T-cell (primary cell): ENCODE measurements around the gene ZYX. TPM values are rescaled to one million over a fixed set of nuclear protein-coding genes. Genes with fewer than 3 reads are reported as not detected.
A peak's percentile ranks its signal among the peaks of the same experiment; 100 is the strongest.
"Not testable (repeated sequence)": the region's sequence is repeated elsewhere in the genome, so short reads cannot be mapped to it uniquely, and the experiment has no call there.

Experiments
- ATAC-seq, 4 experiments: fragments of 200-7000 bp in 3 of 4; fragments of 150-1000 bp in 1 of 4; cut with Tn5 transposase; replicated peaks in 1 of 4; 1 replicate in 3 of 4; 2 replicates in 1 of 4; pipeline ENCODE4 v1.10.0; 2021; ENCODE audit warnings: moderate library complexity in 3 of 4, mild to moderate bottlenecking in 2 of 4, moderate number of reproducible peaks in 1 of 4
- CTCF ChIA-PET, 2 donors: fragments of 300-600 bp; sonication (Branson Sonifier 250); formaldehyde crosslinking; loops; one replicate each; lab custom pipeline; 2022; ENCODE audit warnings: antibody characterized with exemption in 2 of 2; lab: Charles Lee
- POLR2A ChIA-PET, 2 donors: fragments of 300-600 bp; sonication (Branson Sonifier 250); formaldehyde crosslinking; loops; one replicate each; lab custom pipeline; 2022; ENCODE audit warnings: antibody characterized with exemption in 2 of 2; lab: Charles Lee
- DNase-seq, 35 experiments: peaks; one replicate each; pipeline versions ENCODE4 v3.0.0 to v3.0.0-alpha.2; 2013 to 2023
- H3K27ac ChIP-seq: one replicate; pipeline ENCODE4 v1.5.1; 2013; ENCODE audit warnings: low read length
- H3K27me3 ChIP-seq, 2 experiments: replicated peaks in 1 of 2; 1 replicate in 1 of 2; 2 replicates in 1 of 2; pipeline versions ENCODE4 v1.6.1 to v1.7.0; 2013; ENCODE audit warnings: low read length in 1 of 2, mixed read lengths in 1 of 2; ENCODE audit not compliant: control insufficient read depth in 2 of 2, insufficient read depth in 2 of 2; ENCODE audit errors: extremely low read depth in 1 of 2
- H3K36me3 ChIP-seq, 2 donors: 1 replicate in 1 of 2; 2 replicates in 1 of 2; pipeline versions ENCODE4 v1.6.1 to v1.7.0; 2013; ENCODE audit warnings: low read length in 1 of 2; ENCODE audit not compliant: control insufficient read depth in 2 of 2, insufficient read depth in 1 of 2; ENCODE audit errors: extremely low read depth in 1 of 2
- H3K4me1 ChIP-seq, 2 experiments: 1 replicate in 1 of 2; 2 replicates in 1 of 2; pipeline versions ENCODE4 v1.6.1 to v1.7.0; 2013; ENCODE audit warnings: low read length in 2 of 2, mixed read lengths in 1 of 2; ENCODE audit not compliant: insufficient read depth in 2 of 2, control insufficient read depth in 1 of 2; ENCODE audit errors: extremely low read depth in 1 of 2
- H3K4me3 ChIP-seq, 2 donors: 1 replicate in 1 of 2; 2 replicates in 1 of 2; pipeline versions ENCODE4 v1.5.1 to v1.7.0; 2013; ENCODE audit warnings: mild to moderate bottlenecking in 2 of 2, low read length in 1 of 2, moderate library complexity in 1 of 2; ENCODE audit not compliant: control insufficient read depth in 1 of 2; ENCODE audit errors: extremely low read depth in 1 of 2
- H3K9me3 ChIP-seq: 2 replicates; pipeline ENCODE4 v1.7.0; 2013
- H3K27ac Mint-ChIP-seq, 2 donors: one replicate each; pipeline ENCODE4 v1.8.0; 2020 to 2021; ENCODE audit warnings: mild to moderate bottlenecking in 2 of 2, mixed read lengths in 2 of 2
- H3K27me3 Mint-ChIP-seq, 2 donors: one replicate each; pipeline ENCODE4 v1.8.0; 2021 to 2022; ENCODE audit warnings: mixed read lengths in 2 of 2
- H3K36me3 Mint-ChIP-seq: one replicate; pipeline ENCODE4 v1.8.0; 2021; ENCODE audit warnings: mixed read lengths
- H3K4me1 Mint-ChIP-seq, 3 donors: one replicate each; pipeline ENCODE4 v1.8.0; 2020 to 2022; ENCODE audit warnings: mixed read lengths in 3 of 3, mild to moderate bottlenecking in 1 of 3
- H3K4me3 Mint-ChIP-seq, 3 donors: one replicate each; pipeline ENCODE4 v1.8.0; 2020 to 2022; ENCODE audit warnings: mild to moderate bottlenecking in 3 of 3, mixed read lengths in 3 of 3, moderate library complexity in 3 of 3
- H3K9me3 Mint-ChIP-seq, 3 donors: one replicate each; pipeline ENCODE4 v1.8.0; 2020 to 2022; ENCODE audit warnings: mixed read lengths in 3 of 3
- WGBS: methylation state at CpG from one replicate; pipeline ENCODE4 v1.1.5; 2013; ENCODE audit warnings: missing lambda C conversion rate; ENCODE audit not compliant: insufficient coverage; 5-methylcytosine and 5-hydroxymethylcytosine counted together
- total RNA-seq, 35 experiments: library from RNA in 6 of 35; stranded (reverse) in 6 of 35; fragments of 120-200 nt in 1 of 35; gene quantifications; one replicate each; pipeline versions ENCODE4 v1.2.1 to v1.2.4 and lab custom pipeline; 2013 to 2026

Gene ZYX
- total RNA-seq, 5 donors from 2014 or later (not counting 1 experiment from before 2014, with no cell fraction given): 107 to 186 (median 159) TPM

DNA sequence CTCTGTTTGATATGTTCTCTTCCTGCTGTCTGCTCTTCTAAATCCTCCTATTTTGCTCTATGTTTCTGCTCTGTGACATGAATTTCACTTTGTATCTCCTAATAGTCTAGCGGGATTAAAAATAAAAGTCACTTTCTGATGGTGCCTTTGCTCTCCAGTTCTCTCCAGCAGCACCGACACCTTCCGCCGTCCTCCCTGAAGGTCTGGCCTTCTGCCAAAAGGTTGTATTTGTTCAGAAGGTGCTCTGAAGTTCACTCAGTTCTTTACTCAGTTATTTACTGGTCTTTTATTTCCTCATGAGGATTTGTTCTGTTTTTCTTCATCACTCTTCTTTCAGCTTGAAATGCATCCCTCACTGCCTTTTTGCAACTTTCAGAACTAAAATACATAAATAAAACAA lies 38.7 kb downstream of the ZYX start:
- H3K27ac Mint-ChIP-seq: peak overlapping the region in 1 of 2 donors; percentile 7
- no CpG with 5 or more reads among the region's 4 CpGs for whole genome bisulfite sequencing
- no peak overlapping the region for H3K4me3 Mint-ChIP-seq
- DNase-seq: no peak
- no peak overlapping the region for H3K27ac ChIP-seq
- peaks cover 0 to 4% (median 0%) of the 10 kb centered on the region in 3 donors for H3K9me3 Mint-ChIP-seq
- ChIA-PET POLR2A (no interaction called here), CTCF (no interaction called here)
- peaks cover 52% of the 10 kb centered on the region for H3K36me3 Mint-ChIP-seq
- peaks cover 0 to 2% of the 10 kb centered on the region in 2 donors for H3K27me3 Mint-ChIP-seq
- H3K9me3 ChIP-seq: no peaks in the 10 kb centered on the region
- no peak for ATAC-seq
- H3K4me3 ChIP-seq: no peak overlapping the region
- H3K27me3 ChIP-seq: no peaks in the 10 kb centered on the region
- H3K36me3 ChIP-seq: no peaks in the 10 kb centered on the region
- H3K4me1 Mint-ChIP-seq: peaks cover 10 to 36% (median 13%) of the 10 kb centered on the region in 3 donors
- no peaks in the 10 kb centered on the region for H3K4me1 ChIP-seq

DNA sequence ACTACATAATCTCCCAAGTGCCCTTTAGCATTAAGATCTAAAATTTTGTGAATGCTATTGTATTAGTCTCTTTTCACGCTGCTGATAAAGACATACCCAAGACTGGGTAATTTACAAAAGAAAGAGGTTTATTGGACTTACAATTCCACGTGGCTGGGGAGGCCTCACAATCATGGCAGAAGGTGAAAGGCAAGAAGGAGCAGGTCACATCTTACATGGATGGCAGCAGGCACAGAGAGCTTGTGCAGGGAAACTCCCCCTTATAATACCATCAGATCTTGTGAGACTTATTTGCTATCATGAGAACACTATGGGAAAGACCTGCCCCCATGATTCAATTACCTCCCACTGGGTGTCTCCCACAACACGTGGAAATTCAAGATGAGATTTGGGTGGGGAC lies 39.5 kb downstream of the ZYX start:
- H3K27me3 Mint-ChIP-seq, H3K4me1 ChIP-seq, ATAC-seq, CTCF ChIA-PET, H3K27me3 ChIP-seq, H3K4me3 Mint-ChIP-seq, POLR2A ChIA-PET, H3K9me3 Mint-ChIP-seq, DNase-seq, H3K4me3 ChIP-seq, H3K9me3 ChIP-seq, H3K27ac ChIP-seq, H3K36me3 ChIP-seq: not testable (repeated sequence)
- no CpG with 5 or more reads among the region's 3 CpGs for WGBS
- peak overlapping the region in 1 of 2 donors; percentile 68 for H3K27ac Mint-ChIP-seq
- H3K36me3 Mint-ChIP-seq: peaks cover 51% of the 10 kb centered on the region
- peaks cover 10 to 29% (median 13%) of the 10 kb centered on the region in 3 donors for H3K4me1 Mint-ChIP-seq

- Histone ChIP-seq H3K4me1 (no peaks in the 10 kb centered on the region), H3K4me3 (no peak overlapping the region), H3K27me3 (no peaks in the 10 kb centered on the region), H3K9me3 (no peaks in the 10 kb centered on the region), H3K36me3 (no peaks in the 10 kb centered on the region), H3K27ac (no peak overlapping the region)
- no peak for ATAC-seq
- no peak overlapping the region for H3K4me3 Mint-ChIP-seq
- no peak overlapping the region for H3K27ac Mint-ChIP-seq
- peaks cover 52% of the 10 kb centered on the region for H3K36me3 Mint-ChIP-seq
- H3K4me1 Mint-ChIP-seq: peaks cover 11 to 26% (median 14%) of the 10 kb centered on the region in 3 donors
- no peaks in the 10 kb centered on the region for H3K27me3 Mint-ChIP-seq
- DNase-seq: no peak
- H3K9me3 Mint-ChIP-seq: peaks cover 0 to 4% (median 0%) of the 10 kb centered on the region in 3 donors
- POLR2A ChIA-PET: no interaction called here
- WGBS: 80% methylated on average over 3 of the region's 3 CpGs
- CTCF ChIA-PET: no interaction called here
Observed at GRCh38 chr7:143422033-143422432, 40.9 kb downstream of the ZYX start.

DNA sequence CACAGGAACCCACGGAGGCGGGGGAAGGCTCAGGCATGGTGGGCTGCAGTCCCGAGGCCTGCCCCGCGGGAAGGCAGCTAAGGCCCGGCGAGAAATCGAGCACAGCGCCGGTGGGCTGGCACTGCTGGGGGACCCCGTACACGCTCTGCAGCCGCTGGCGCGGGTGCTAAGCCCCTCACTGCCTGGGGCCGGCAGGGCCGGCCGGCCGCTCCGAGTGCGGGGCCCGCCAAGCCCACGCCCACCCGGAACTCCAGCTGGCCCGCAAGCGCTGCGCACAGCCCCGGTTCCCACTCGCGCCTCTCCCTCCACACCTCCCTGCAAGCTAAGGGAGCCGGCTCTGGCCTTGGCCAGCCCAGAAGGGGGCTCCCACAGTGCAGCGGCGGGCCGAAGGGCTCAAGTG lies 43.3 kb downstream of the ZYX start:
- H3K36me3 ChIP-seq, H3K4me1 ChIP-seq, H3K9me3 Mint-ChIP-seq, H3K27me3 Mint-ChIP-seq, H3K4me3 Mint-ChIP-seq, H3K4me3 ChIP-seq, H3K27ac Mint-ChIP-seq, DNase-seq, H3K27me3 ChIP-seq, H3K9me3 ChIP-seq, CTCF ChIA-PET, POLR2A ChIA-PET, H3K27ac ChIP-seq, ATAC-seq: not testable (repeated sequence)
- Mint-ChIP-seq H3K36me3 (peaks cover 41% of the 10 kb centered on the region), H3K4me1 (peaks cover 9 to 12% (median 11%) of the 10 kb centered on the region in 3 donors)
- WGBS: 93% methylated on average over 15 of the region's 34 CpGs

DNA sequence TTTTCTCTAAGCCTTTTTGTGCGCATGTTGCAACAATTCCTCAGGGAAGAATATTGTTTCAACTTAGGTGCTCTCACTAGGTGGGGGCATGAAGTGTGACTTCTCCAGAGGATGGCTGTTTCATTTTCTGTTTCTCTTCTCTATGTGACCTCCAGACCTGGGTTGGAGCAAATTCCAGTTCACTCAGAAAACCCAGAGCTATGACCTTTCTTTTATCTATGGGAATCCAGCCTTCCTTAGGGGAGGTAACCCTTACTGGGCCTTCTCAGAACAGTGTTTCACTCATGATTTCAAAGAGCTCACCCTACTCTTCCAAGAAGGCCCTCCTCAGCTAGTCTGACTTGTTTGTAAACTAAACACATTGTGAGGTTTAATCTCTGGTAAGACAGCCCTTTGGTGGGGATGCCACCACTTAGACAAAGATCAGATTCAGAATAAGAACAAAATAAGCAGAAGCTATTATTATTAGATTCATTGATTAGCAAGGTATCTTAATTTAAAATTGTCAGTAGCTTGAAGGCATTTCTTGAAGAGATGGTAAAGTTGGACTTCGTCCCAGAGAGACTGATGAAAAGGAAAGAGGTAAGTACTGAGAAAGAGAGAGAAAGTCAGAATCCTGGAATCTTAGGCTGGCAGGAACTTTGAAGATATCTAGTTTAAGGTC lies 45.5 kb downstream of the ZYX start:
- Mint-ChIP-seq H3K4me1 (peaks cover 5 to 16% (median 9%) of the 10 kb centered on the region in 3 donors), H3K36me3 (peaks cover 26% of the 10 kb centered on the region), H3K4me3 (no peak overlapping the region), H3K9me3 (no peaks in the 10 kb centered on the region), H3K27ac (peak overlapping the region; percentile 48 to 77), H3K27me3 (no peaks in the 10 kb centered on the region)
- ChIA-PET CTCF (interaction anchor here in 1 of 2 donors (1.3 kb wide), 1 partner anchor 186 kb away, joined by 3 read pairs; no protein-coding TSS in a partner anchor), POLR2A (no interaction called here)
- Histone ChIP-seq H3K36me3 (no peaks in the 10 kb centered on the region), H3K27me3 (no peaks in the 10 kb centered on the region), H3K27ac (no peak overlapping the region), H3K9me3 (no peaks in the 10 kb centered on the region), H3K4me1 (no peaks in the 10 kb centered on the region), H3K4me3 (no peak overlapping the region)
- ATAC-seq (peak in 1 of 4 experiments; percentile 27), DNase-seq (no peak)
- 100% methylated on average over 1 of the region's 2 CpGs for WGBS

- H3K36me3 Mint-ChIP-seq: peaks cover 12% of the 10 kb centered on the region
- ChIA-PET POLR2A (no interaction called here), CTCF (no interaction called here)
- no peaks in the 10 kb centered on the region for H3K27me3 Mint-ChIP-seq
- H3K36me3 ChIP-seq: no peaks in the 10 kb centered on the region
- H3K4me3 ChIP-seq: no peak overlapping the region
- H3K4me1 ChIP-seq: no peaks in the 10 kb centered on the region
- peaks cover 0 to 2% of the 10 kb centered on the region in 2 experiments for H3K27me3 ChIP-seq
- ATAC-seq (no peak), DNase-seq (no peak)
- H3K27ac Mint-ChIP-seq: no peak overlapping the region
- H3K27ac ChIP-seq: no peak overlapping the region
- H3K9me3 ChIP-seq: no peaks in the 10 kb centered on the region
- peaks cover 5 to 12% (median 9%) of the 10 kb centered on the region in 3 donors for H3K4me1 Mint-ChIP-seq
- no peaks in the 10 kb centered on the region for H3K9me3 Mint-ChIP-seq
- H3K4me3 Mint-ChIP-seq: no peak overlapping the region
- 80% methylated on average over 1 of the region's 10 CpGs for WGBS
Observed at GRCh38 chr7:143429770-143430698, 48.9 kb downstream of the ZYX start.
